HG03066 (cell line): ENCODE measurements around the gene TPRA1.

Experiments
- ATAC-seq: cut with Tn5 transposase; IDR thresholded peaks from one replicate; pipeline ENCODE4 v1.9.1; 2021; ENCODE audit warnings: low read depth; ENCODE audit not compliant: unreplicated experiment

Gene TPRA1

GRCh38 chr3:127566833-127567232, 23.7 kb downstream of the TPRA1 start:
- ATAC-seq, result no peak

GRCh38 chr3:127565711-127566110, 24.8 kb downstream of the TPRA1 start:
- ATAC-seq, result no peak

DNA sequence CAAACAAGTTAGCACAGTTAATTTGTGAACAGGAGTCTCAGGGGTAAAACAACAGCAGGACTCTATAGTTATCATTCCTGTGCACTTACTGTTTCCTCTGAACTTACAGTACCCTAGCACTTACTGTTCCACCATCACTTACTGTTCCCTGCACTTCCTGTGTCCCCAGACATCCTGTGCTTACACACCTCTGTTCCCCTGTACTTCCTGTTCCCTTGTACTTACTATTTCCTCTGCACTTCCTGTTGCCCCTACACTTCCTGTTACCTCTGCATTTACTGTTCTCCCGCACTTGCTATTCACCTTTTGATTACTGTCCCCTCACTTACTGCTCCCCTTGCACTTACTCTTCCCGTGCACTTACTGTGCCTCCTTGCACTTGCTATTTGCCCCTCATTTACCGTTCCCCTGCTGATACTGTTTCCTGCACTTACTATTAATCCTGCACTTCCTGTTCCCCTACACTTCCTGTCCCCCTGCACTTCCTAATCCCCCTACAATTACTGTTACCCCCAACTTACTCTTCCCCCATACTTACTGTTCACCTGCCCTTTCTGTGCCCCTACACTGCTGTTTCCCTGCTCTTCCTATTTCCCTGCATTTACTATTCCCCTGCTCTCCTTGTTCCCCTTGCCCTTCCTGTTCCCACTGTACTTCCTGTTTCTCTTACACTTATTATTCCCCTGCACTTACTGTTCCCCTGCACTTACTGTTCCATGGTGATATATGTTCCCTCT, 30.3 kb downstream of the TPRA1 start:
- ATAC-seq, result no peak

GRCh38 chr3:127556565-127556964, 34.0 kb downstream of the TPRA1 start:
- ATAC-seq, result no peak

- ATAC-seq, result no peak
Measured at GRCh38 chr3:127555108-127555507, 35.4 kb downstream of the TPRA1 start.

DNA sequence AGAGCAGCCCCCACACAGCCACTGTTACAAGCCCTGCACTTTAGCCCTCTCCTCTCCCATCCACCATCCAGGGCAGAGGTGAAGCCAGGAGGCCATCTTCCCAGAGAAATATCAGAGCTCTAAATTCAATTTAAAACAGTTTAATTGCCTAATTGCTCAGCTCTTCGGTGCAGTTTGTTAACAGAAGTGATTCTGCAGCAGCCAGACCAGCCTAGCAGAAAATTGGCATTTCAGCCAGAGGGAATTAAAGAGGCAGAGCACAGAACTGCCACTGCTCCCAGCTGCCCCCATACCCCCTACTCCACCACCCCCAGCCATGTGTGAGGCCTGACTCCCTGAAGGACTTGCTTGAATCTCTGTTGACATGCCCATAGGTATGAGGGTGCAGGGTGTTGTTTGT, 38.5 kb downstream of the TPRA1 start:
- no peak for ATAC-seq

- ATAC-seq, result no peak
Measured at GRCh38 chr3:127551178-127551577, 39.4 kb downstream of the TPRA1 start.

GRCh38 chr3:127550468-127551157, 39.9 kb downstream of the TPRA1 start:
- no peak for ATAC-seq

- ATAC-seq, result no peak
Measured at GRCh38 chr3:127549826-127550467, 40.6 kb downstream of the TPRA1 start.

GRCh38 chr3:127547761-127548605, 42.5 kb downstream of the TPRA1 start:
- no peak for ATAC-seq

DNA sequence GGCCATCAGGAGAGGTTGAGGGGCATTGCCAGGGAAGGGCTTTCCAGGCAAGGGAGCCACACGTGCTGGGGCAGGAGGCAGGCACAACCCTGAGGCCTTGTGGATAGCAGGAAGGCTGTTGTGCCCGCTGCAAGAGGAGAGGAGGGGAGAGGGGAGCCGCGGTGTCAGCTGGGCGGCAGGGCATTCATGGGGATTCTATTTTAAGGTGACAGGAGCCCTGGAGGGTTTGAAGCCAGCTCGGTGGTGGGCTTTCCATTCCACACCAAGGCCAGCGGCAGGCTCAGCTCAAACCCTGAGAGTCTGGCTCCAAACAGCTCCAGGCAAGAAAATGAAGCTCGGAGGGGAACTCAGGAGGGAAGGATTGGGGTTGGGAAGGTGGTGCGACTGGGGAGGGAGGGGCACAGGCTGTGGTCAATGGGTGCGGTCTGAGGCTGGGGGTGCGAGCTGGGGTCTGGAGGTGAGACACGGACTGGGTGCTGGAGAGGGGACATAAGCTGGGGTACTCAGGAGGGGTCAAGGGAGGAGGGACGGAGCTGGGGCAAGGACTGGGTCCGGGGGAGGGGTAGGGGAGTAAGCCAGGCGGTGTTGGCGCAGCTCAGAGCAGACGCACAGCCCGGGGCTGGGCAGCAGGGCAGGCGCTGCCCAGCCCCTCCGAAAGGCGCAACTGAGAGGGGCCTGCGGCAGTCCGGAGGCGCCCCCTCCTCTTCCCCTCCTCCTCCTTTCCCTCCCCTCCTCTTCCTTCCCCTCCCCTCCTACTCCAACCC, 43.4 kb downstream of the TPRA1 start:
- no peak for ATAC-seq

DNA sequence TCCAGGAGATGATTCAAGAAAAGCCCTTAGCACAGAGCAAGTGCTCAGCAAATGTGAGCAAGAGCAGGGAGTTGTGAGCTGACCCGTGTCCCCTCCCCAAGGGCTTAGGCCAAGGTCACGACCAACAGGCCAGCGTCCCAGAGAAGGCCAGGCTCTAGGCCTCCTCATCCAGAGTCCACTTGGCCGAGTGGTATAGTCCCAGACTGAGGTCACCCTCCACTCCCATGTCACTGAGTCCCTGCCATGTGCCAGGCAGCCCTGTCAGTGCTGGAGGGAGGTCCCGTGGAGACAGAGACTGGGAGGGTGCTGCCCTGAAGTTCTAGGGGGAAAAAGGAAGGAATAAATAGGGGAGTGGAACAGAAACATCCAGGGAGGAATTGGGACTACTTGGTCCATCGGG, 44.0 kb downstream of the TPRA1 start:
- ATAC-seq, result no peak

DNA sequence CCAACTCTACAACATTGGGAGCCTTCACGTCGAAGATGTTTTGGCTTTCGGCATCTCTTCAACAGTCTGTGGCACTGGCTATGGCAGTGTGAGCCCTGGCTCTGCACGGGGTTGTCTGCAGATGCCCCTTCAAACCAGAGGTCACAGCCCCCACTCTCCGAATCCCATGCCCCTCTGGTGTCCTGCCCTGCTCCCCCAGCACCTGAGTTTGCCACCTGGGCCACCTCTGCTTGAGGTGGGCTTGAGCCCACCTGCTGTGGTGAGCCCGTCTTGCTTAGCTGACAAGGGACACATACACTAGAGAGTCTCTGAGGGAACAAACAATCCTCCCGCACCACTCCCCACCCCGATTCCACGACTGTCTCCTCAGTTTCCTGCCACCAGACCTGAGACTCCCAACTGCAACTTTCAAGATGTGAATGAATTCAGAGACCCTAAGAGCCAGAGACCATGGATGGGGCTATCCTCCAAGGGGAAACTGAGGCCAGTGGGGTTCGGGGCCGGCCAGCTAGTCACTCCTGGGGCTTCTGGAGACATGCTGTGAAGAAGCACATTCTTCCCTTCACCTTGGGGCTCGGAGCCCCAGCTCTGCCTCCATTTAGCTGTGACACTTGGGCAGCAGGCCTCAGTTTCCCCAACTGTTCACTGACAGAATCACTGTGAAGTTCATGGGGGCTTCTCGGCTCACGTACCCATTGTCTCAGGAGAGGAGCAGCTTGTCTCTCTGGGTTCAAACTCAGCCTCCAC, 44.6 kb downstream of the TPRA1 start:
- ATAC-seq, result no peak

- no peak for ATAC-seq
Measured at GRCh38 chr3:127545216-127545615, 45.3 kb downstream of the TPRA1 start.

- ATAC-seq, result no peak
Measured at GRCh38 chr3:127544803-127545201, 45.7 kb downstream of the TPRA1 start.

DNA sequence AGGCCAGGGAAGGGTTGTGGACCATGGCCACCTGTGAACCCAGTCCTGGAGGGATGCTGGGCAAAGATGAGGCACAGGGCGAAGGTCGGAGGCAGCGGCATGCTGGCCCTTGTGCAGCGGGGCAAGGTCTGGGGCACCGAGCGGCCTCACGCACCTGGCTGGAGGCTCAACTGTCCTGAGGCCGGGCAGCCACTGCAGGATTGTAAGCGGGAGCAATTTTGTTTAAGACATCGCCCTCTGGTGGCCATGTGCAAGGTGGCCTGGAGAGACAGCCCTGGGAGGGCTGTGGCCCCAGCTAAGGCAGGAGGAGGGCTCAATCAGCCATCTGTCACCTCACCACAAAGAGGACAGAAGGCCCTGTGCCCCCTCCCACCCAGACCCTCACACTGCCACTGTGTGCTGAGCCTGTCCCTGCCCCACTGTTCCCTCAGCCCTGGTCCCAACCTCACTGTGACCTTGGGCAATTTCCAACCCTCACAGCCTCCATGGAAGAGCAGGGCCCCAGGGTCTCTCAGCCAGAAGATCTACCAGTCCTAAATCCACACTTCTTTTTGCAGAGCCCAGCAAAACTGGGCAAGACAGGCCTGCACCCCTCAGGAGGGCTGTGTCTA, 46.2 kb downstream of the TPRA1 start:
- ATAC-seq, result no peak

- ATAC-seq, result no peak
Measured at GRCh38 chr3:127543441-127543840, 47.1 kb downstream of the TPRA1 start.

- ATAC-seq, result no peak
Measured at GRCh38 chr3:127542441-127542952, 48.0 kb downstream of the TPRA1 start.

DNA sequence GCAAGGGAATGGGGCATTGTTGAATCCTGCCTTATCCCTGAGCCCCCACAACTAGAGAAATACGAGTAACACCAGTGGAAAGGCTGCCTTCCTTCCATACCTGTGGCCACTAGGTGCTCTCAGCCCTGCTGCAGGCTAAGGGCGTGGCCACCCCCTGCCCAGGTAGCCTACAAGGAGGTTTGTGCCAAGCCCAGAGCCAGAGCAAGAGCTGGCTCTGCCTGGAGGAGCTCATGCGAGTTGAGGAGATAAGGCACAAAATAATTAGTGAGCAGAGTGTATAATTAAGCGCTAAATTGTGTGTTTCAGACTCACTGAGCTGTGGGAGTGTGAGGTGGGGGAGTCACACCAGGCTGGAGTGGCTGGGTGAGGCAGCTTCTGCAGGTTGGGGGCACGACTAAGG, 49.2 kb downstream of the TPRA1 start:
- ATAC-seq, result no peak
